HEK293T (cell line): Measurements from ENCODE around the gene C14orf132.

Experiments
- CTCF ChIA-PET: fragments of 350-600 bp; formaldehyde crosslinking; extraction: SDS; loops from one replicate; lab custom pipeline; 2021; ENCODE audit warnings: antibody characterized with exemption, inconsistent platforms; lab: Yijun Ruan, JAX
- POLR2A ChIA-PET: fragments of 350-600 bp; formaldehyde crosslinking; extraction: SDS; loops from one replicate; lab custom pipeline; 2020; ENCODE audit warnings: antibody characterized with exemption, inconsistent platforms; lab: Yijun Ruan, JAX
- DNase-seq: peaks from one replicate; pipeline ENCODE4 v3.0.0; 2012; ENCODE audit warnings: mixed read lengths; ENCODE audit errors: extremely low spot score
- ARNT ChIP-seq: fragments of 450-650 bp; IDR thresholded peaks from 2 replicates; pipeline ENCODE4 v1.6.1; 2017; ENCODE audit warnings: mild to moderate bottlenecking
- BHLHE40 ChIP-seq: fragments of 450-650 bp; IDR thresholded peaks from 2 replicates; pipeline ENCODE4 v1.6.1; 2016; ENCODE audit warnings: mild to moderate bottlenecking, moderate library complexity, borderline replicate concordance
- CTBP1 ChIP-seq: fragments of 450-650 bp; IDR thresholded peaks from 2 replicates; pipeline ENCODE4 v1.6.1; 2016; ENCODE audit warnings: borderline replicate concordance
- ELF4 ChIP-seq: fragments of 450-650 bp; IDR thresholded peaks from 2 replicates; pipeline ENCODE4 v1.6.1; 2017; ENCODE audit warnings: antibody characterized with exemption
- FOXA1 ChIP-seq: fragments of 450-650 bp; IDR thresholded peaks from 2 replicates; pipeline ENCODE4 v1.6.1; 2016; ENCODE audit warnings: mild to moderate bottlenecking
- FOXK2 ChIP-seq: fragments of 450-650 bp; IDR thresholded peaks from 2 replicates; pipeline ENCODE4 v1.6.1; 2016; ENCODE audit warnings: mild to moderate bottlenecking
- FOXM1 ChIP-seq: fragments of 450-650 bp; IDR thresholded peaks from 2 replicates; pipeline ENCODE4 v1.6.1; 2017; ENCODE audit warnings: mild to moderate bottlenecking, borderline replicate concordance
- HDGF ChIP-seq: fragments of 450-650 bp; IDR thresholded peaks from 2 replicates; pipeline ENCODE4 v1.6.1; 2017; ENCODE audit warnings: antibody characterized with exemption, borderline replicate concordance
- L3MBTL2 ChIP-seq: fragments of 450-650 bp; conservative IDR thresholded peaks from 2 replicates; pipeline ENCODE4 v1.6.1; 2016; ENCODE audit warnings: mild to moderate bottlenecking
- LEF1 ChIP-seq: fragments of 450-650 bp; IDR thresholded peaks from 2 replicates; pipeline ENCODE4 v1.6.1; 2017; ENCODE audit warnings: mild to moderate bottlenecking, borderline replicate concordance
- NFRKB ChIP-seq: fragments of 450-650 bp; IDR thresholded peaks from 2 replicates; pipeline ENCODE4 v1.6.1; 2016; ENCODE audit warnings: mild to moderate bottlenecking, moderate library complexity
- PKNOX1 ChIP-seq: fragments of 450-650 bp; IDR thresholded peaks from 2 replicates; pipeline ENCODE4 v1.6.1; 2016
- SP1 ChIP-seq: fragments of 450-650 bp; IDR thresholded peaks from 2 replicates; pipeline ENCODE4 v1.6.1; 2017
- SUZ12 ChIP-seq: fragments of 450-650 bp; IDR thresholded peaks from 2 replicates; pipeline ENCODE4 v1.6.1; 2016; ENCODE audit warnings: mild to moderate bottlenecking
- TARDBP ChIP-seq: fragments of 450-650 bp; IDR thresholded peaks from 2 replicates; pipeline ENCODE4 v1.6.1; 2016
- ZNF384 ChIP-seq: fragments of 450-650 bp; IDR thresholded peaks from 2 replicates; pipeline ENCODE4 v1.6.1; 2016

The C14orf132 gene

DNA sequence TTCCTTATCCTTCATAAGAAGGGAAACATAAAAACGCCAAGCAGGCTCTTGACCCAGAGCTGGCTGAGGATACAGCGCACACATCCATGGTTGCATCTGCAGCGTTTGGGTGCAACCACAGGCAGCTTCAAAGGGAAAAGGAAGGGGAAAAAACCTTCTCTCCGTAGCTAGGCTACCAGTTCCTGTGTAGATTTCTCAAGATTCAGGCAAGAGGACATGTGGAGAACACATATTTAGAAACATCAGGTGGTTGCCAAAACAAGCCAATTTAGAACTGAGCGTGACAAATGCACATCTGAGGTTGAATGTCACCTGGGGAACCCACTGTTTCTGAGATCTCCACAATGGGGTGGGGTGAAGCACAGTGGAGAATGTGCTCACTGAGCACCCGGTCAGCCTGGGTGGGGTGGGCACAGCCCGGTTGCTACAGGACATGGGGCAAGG is 87.2 kb downstream of the C14orf132 start:
- ChIA-PET POLR2A (no interaction called here), CTCF (interaction anchor here (1.3 kb wide), 1 partner anchor 26 kb away, joined by 4 read pairs; no protein-coding TSS in a partner anchor)
- no peak for DNase-seq

GRCh38 chr14:96126783-96127271 is 87.7 kb downstream of the C14orf132 start:
- TF ChIP-seq PKNOX1 (no peak), BHLHE40 (no peak), FOXA1 (no peak), ELF4 (no peak), NFRKB (no peak), LEF1 (no peak), ARNT (no peak), TARDBP (no peak), SUZ12 (no peak)
- ChIA-PET CTCF (interaction anchor here (1.3 kb wide), 1 partner anchor 26 kb away, joined by 4 read pairs; no protein-coding TSS in a partner anchor), POLR2A (no interaction called here)
- DNase-seq, result no peak

More for the DNA sequence above, 87.2 kb downstream of the C14orf132 start:
- TF ChIP-seq L3MBTL2 (no peak), CTBP1 (no peak), PKNOX1 (no peak), HDGF (no peak), BHLHE40 (no peak), ARNT (no peak), NFRKB (no peak), ZNF384 (no peak), ELF4 (no peak), TARDBP (no peak), SP1 (no peak), LEF1 (no peak), SUZ12 (no peak), FOXM1 (no peak), FOXK2 (no peak), FOXA1 (no peak)

DNA sequence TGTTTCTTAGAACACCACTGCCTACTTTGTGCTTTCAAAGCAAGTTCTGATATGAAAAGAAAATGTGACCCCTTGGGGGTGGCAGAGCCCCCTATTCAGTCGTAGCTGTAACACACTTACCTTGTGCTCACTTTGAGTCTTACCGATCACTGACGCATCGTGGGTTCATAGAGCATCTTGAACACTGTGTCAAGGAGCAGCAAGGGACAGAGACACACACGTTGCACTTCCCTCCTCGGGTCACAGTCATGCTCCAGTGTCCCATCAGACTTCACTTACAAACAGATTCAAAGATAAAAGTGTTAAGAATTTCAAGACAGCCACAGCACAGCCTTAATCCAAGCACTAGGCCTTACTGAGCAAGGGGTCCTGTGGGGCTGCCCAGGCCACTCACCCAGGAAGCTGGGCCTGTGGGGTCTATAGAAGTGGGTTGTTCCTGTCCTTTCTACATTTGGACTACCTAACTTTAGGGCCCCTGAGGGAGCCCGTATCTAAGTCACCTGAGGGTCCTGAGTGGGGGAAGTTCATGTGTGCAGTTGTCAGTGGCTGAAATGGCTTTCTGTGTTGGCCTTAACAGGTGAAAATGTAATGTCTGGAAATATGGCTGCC is 90.1 kb downstream of the C14orf132 start:
- no peak for TF ChIP-seq L3MBTL2
- TF ChIP-seq FOXA1, result no peak
- TF ChIP-seq SUZ12, result no peak
- TF ChIP-seq CTBP1, result no peak
- ChIA-PET CTCF (no interaction called here), POLR2A (no interaction called here)
- no peak for DNase-seq

DNA sequence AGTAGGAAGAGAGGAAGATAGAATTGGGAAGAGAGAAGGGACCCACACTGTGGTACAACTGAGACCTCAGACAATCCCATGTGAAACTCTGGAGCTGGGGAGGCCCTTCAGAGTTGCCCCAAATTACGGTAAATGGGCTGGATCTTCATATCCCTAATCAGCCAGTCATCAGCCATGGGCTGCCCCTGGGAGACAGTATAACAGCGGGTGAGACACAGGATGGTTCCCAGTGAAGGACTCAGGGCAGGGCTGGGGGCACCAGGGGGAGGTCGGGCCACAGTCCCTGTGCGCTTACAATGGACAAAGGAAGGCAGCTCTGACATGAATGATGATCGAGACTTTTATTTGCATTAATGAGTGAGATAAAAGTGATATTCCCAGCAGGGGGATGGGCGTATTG is 91.2 kb downstream of the C14orf132 start:
- DNase-seq, result no peak
- ChIA-PET CTCF (no interaction called here), POLR2A (no interaction called here)
- no peak for TF ChIP-seq PKNOX1
- TF ChIP-seq BHLHE40, result no peak
- TF ChIP-seq ARNT, result no peak
- TF ChIP-seq SUZ12, result no peak
- no peak for TF ChIP-seq CTBP1
- no peak for TF ChIP-seq FOXK2
- TF ChIP-seq ZNF384, result no peak
- TF ChIP-seq FOXM1, result no peak
- TF ChIP-seq NFRKB, result no peak
- no peak for TF ChIP-seq FOXA1
- TF ChIP-seq HDGF, result no peak

DNA sequence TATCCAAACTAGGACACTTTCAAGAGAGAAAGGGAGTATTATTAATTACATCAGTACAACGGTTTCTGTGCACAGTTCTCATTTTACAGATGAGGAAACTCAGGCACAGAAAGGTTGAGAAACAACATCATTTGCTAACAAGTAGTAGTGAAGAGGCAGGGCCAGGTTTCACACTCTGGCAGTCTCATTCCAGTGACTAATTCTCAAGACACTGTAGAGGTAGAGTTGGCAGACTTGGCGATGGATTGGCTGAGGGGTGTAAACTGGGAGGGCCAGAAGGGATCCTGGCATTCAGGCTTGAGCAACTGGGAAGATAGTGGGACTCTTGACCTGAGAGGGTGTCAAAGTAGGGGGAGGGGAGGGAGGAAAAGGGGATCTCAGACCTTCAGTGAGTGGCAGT is 91.7 kb downstream of the C14orf132 start:
- TF ChIP-seq NFRKB (no peak), ELF4 (no peak), HDGF (no peak), ZNF384 (no peak), BHLHE40 (no peak), L3MBTL2 (no peak), PKNOX1 (no peak), SP1 (no peak), LEF1 (no peak), FOXA1 (no peak), SUZ12 (no peak), CTBP1 (no peak), FOXM1 (no peak), ARNT (no peak), TARDBP (no peak), FOXK2 (no peak)
- POLR2A ChIA-PET, result no interaction called here
- no peak for DNase-seq
- CTCF ChIA-PET, result interaction anchor here (1.1 kb wide), 1 partner anchor 30 kb away, joined by 3 read pairs; no protein-coding TSS in a partner anchor

DNA sequence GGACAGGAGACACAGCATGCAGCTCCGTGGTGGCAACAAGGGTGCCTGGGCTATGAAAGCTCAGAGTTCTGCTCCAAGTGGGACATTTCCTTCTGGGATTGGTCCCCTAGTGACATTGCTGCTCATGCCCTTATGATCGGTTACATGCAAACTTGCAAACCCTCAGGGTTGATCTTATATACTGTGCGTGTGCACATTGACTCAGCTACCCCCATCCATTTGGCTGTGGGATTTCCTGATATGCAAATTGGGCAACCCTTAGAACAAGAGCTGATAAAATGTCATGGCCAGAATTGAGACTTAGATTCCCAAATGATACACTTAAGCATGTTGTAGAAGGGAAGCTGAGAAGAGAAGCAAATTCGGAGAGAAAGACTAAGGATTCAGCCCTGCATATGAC is 92.7 kb downstream of the C14orf132 start:
- ChIA-PET CTCF (interaction anchor here (1.1 kb wide), 1 partner anchor 31 kb away, joined by 3 read pairs; no protein-coding TSS in a partner anchor), POLR2A (no interaction called here)
- no peak for TF ChIP-seq FOXK2
- no peak for TF ChIP-seq HDGF
- TF ChIP-seq PKNOX1, result no peak
- no peak for TF ChIP-seq ARNT
- no peak for TF ChIP-seq ZNF384
- no peak for TF ChIP-seq LEF1
- no peak for TF ChIP-seq BHLHE40
- no peak for TF ChIP-seq L3MBTL2
- TF ChIP-seq TARDBP, result no peak
- no peak for TF ChIP-seq ELF4
- no peak for DNase-seq
